HG02840 (cell line): ENCODE results near the gene OPCML.

Experiments
- ATAC-seq: cut with Tn5 transposase; IDR thresholded peaks from one replicate; pipeline ENCODE4 v1.9.1; 2021; ENCODE audit warnings: mild to moderate bottlenecking, moderate library complexity, moderate number of reproducible peaks; ENCODE audit not compliant: unreplicated experiment, low FRiP score

Gene OPCML

GRCh38 chr11:132784441-132784840, 747.9 kb downstream of the OPCML start:
- no peak for ATAC-seq

GRCh38 chr11:132782102-132782501, 750.2 kb downstream of the OPCML start:
- ATAC-seq, result no peak

- ATAC-seq, result no peak
Observed at GRCh38 chr11:132780046-132780445, 752.3 kb downstream of the OPCML start.

GRCh38 chr11:132779497-132779896, 752.8 kb downstream of the OPCML start:
- ATAC-seq, result no peak

GRCh38 chr11:132777067-132777975, 755.0 kb downstream of the OPCML start:
- no peak for ATAC-seq

- ATAC-seq, result no peak
Observed at GRCh38 chr11:132773751-132774150, 758.5 kb downstream of the OPCML start.

- ATAC-seq, result no peak
Observed at GRCh38 chr11:132772703-132773545, 759.4 kb downstream of the OPCML start.

- ATAC-seq, result no peak
Observed at GRCh38 chr11:132771746-132772145, 760.6 kb downstream of the OPCML start.

GRCh38 chr11:132770829-132771530, 761.3 kb downstream of the OPCML start:
- no peak for ATAC-seq

GRCh38 chr11:132763503-132763902, 768.8 kb downstream of the OPCML start:
- ATAC-seq, result no peak

- no peak for ATAC-seq
Observed at GRCh38 chr11:132755934-132756333, 776.4 kb downstream of the OPCML start.

GRCh38 chr11:132751516-132752250, 780.6 kb downstream of the OPCML start:
- no peak for ATAC-seq

GRCh38 chr11:132746305-132746704, 786.0 kb downstream of the OPCML start:
- ATAC-seq, result no peak

GRCh38 chr11:132745306-132745705, 787.0 kb downstream of the OPCML start:
- no peak for ATAC-seq

GRCh38 chr11:132744771-132745170, 787.5 kb downstream of the OPCML start:
- no peak for ATAC-seq

- no peak for ATAC-seq
Observed at GRCh38 chr11:132743601-132744000, 788.7 kb downstream of the OPCML start.

- ATAC-seq, result no peak
Observed at GRCh38 chr11:132742929-132743328, 789.4 kb downstream of the OPCML start.

- ATAC-seq, result no peak
Observed at GRCh38 chr11:132734217-132734616, 798.1 kb downstream of the OPCML start.

- no peak for ATAC-seq
Observed at GRCh38 chr11:132728026-132728425, 804.3 kb downstream of the OPCML start.

- no peak for ATAC-seq
Observed at GRCh38 chr11:132721526-132721925, 810.8 kb downstream of the OPCML start.
